Measurements from ENCODE around the gene USP15. TPM values are rescaled to one million over a fixed set of nuclear protein-coding genes. Genes with fewer than 3 reads are reported as not detected.
A peak's percentile ranks its signal among the peaks of the same experiment; 100 is the strongest.

The USP15 gene
- total RNA-seq, 1 donor from 2014 or later, result 58.0 TPM

DNA sequence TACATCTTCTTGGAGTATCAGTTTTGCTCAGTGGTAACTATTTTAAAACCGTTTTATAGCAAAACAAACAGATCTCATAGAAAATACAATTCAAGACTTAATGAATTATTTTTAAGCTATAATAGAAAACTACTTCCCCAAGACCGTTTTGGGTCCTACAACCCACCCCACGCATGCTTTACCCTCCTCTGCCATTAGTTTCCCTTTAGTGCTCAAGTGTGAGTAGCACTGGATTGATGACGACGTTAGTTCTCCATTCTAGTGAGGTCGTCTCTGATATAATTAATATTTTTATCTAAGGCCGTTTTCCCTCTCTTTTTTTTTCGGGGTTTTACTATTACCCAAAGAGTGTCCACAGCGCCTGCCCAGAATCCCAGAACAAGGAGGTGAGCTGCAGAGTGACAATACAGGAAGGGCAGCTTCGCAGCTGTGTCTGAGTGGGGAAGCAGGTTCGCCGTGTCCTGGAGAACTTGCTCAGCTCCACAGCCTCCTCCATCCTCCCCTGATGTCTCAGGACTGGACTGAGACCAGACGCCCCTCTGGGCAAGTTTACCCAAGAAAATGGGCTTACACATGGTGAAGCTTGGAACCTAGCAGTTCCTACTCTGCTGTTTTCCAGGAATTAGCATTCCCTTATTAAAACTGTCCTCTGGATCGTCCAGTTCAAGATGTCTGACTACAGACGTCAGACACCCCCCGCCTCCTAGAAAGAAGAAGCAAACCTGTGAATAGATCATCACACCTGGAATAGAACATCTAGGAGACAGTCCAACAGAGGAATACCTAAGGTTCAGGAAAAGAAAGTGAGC lies 174.5 kb downstream of the USP15 start:
- TF ChIP-seq, protein P1, sequence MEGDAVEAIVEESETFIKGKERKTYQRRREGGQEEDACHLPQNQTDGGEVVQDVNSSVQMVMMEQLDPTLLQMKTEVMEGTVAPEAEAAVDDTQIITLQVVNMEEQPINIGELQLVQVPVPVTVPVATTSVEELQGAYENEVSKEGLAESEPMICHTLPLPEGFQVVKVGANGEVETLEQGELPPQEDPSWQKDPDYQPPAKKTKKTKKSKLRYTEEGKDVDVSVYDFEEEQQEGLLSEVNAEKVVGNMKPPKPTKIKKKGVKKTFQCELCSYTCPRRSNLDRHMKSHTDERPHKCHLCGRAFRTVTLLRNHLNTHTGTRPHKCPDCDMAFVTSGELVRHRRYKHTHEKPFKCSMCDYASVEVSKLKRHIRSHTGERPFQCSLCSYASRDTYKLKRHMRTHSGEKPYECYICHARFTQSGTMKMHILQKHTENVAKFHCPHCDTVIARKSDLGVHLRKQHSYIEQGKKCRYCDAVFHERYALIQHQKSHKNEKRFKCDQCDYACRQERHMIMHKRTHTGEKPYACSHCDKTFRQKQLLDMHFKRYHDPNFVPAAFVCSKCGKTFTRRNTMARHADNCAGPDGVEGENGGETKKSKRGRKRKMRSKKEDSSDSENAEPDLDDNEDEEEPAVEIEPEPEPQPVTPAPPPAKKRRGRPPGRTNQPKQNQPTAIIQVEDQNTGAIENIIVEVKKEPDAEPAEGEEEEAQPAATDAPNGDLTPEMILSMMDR (IDR thresholded peaks at IDR 0.05; ENCODE audit: borderline replicate concordance), result no peak
- Histone ChIP-seq H3K36me3 (no peaks in the 10 kb centered on the region), H3K27ac (replicated peaks) (no peak overlapping the region), H3K27me3 (ENCODE audit: low read depth) (peaks cover 63% of the 10 kb centered on the region), H3K4me1 (peaks cover 17% of the 10 kb centered on the region), H3K9me3 (replicated peaks) (peaks cover 9% of the 10 kb centered on the region), H3K4me3 (peak overlapping the region; percentile 67)
- no peak for DNase-seq
- intact Hi-C loops (cut with micrococcal nuclease), result loop anchor here (10.0 kb wide), 1 partner anchor 360 kb away; no protein-coding TSS in a partner anchor

DNA sequence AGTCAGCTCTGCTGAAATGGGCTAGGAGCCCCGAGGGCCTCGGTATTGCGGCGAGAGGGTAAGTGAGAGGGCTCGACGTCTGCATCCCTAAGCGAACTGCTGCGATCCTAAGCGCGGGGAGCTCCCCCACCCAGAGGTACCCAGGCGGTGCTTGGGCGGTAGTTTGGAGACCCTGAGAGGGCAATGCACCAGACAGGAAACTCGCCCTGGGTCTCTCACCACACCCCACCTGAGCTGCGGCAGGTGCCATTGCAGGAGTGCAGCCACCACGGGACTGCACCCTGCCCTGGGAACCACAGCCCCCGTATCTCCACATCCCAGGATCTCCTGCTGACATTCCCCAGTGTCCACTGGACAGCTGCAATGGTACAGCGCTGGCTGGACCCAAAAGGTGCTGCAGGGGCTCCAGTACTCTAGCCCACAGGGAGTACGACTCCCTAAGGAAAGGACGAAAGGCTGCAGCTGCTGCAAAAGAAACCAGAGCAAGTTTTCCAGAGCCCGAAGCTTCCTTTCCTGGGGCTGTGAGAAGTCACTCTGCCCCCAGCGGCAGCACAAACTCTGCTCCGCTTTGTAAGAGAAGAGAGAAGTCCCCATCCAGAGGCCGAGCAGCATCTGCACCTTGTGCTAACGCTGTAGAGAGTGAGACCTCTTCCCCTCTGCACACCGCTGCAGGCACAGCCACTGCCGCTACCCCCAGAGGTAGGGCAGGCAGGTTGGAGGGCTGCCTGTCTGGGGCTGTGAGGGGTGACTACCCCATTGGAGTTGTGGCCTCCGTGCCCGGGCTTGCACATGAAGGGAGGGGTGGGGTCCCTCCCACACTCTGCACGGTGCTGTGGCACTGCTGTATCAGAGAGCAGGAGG lies 175.3 kb downstream of the USP15 start:
- Histone ChIP-seq H3K27me3 (ENCODE audit: low read depth) (peaks cover 55% of the 10 kb centered on the region), H3K36me3 (no peaks in the 10 kb centered on the region), H3K9me3 (replicated peaks) (peaks cover 3% of the 10 kb centered on the region), H3K4me3 (peak overlapping the region; percentile 67), H3K4me1 (peaks cover 17% of the 10 kb centered on the region), H3K27ac (replicated peaks) (no peak overlapping the region)
- peak; percentile 18 for DNase-seq
- intact Hi-C loops (cut with micrococcal nuclease), result loop anchor here (10.0 kb wide), 1 partner anchor 359 kb away; no protein-coding TSS in a partner anchor
- TF ChIP-seq, protein P1 (IDR thresholded peaks at IDR 0.05; ENCODE audit: borderline replicate concordance), result peak; percentile 54

DNA sequence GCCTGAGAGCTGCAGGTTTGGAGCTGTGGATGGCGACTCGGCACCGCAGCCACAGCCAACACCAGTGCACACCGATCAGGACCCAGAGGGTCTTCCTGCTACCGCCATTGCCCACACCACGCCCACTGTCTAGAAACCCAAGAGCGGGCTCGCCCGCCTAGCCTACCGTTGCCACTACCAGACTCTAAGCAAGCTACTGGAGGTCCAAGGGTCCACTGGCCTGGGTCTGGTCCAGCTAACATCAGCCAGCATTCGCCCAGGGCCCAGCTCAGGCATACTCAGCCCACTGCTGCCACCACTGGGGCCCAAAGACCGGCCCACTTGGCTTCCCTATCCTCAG lies 175.9 kb downstream of the USP15 start:
- intact Hi-C loops (cut with micrococcal nuclease), result loop anchor here (10.0 kb wide), 1 partner anchor 359 kb away; no protein-coding TSS in a partner anchor
- no peak overlapping the region for H3K27ac ChIP-seq (replicated peaks)
- peaks cover 9% of the 10 kb centered on the region for H3K9me3 ChIP-seq (replicated peaks)
- H3K4me1 ChIP-seq, result peaks cover 17% of the 10 kb centered on the region
- peak overlapping the region; percentile 67 for H3K4me3 ChIP-seq
- peaks cover 49% of the 10 kb centered on the region for H3K27me3 ChIP-seq (ENCODE audit: low read depth)
- DNase-seq, result no peak
- TF ChIP-seq, protein P1 (IDR thresholded peaks at IDR 0.05; ENCODE audit: borderline replicate concordance), result no peak
- no peaks in the 10 kb centered on the region for H3K36me3 ChIP-seq

DNA sequence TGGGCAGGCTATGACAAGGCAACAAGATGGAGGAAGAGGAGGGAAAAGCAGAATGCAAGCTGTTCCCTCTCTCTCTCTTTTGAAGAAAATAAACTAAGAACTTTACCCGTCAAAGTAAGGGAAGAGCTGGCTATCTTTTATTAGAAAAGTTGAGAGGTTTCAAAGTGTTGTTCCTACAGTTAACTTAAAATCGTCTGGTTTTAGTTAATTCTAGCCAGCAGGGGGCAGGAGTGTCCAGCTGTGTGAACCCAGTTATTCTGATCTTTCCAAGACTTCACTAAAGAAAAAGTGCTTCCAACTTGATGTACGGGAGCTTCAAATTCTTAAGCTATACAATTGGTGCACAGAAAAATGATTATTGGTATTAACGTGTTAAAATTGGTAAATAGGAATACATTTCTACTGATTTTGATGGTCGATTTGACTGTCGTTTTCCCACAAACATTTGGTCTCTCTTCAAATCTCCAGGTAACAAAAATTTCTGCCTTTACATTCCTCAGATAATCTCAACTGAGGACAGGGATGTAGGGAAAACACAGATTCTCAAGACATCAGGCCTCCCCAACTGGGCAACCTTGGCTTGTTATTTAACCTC lies 178.0 kb downstream of the USP15 start:
- Histone ChIP-seq H3K4me1 (peaks cover 17% of the 10 kb centered on the region), H3K27ac (replicated peaks) (no peak overlapping the region), H3K27me3 (ENCODE audit: low read depth) (peaks cover 28% of the 10 kb centered on the region), H3K9me3 (replicated peaks) (peaks cover 29% of the 10 kb centered on the region), H3K4me3 (no peak overlapping the region), H3K36me3 (no peaks in the 10 kb centered on the region)
- no peak for DNase-seq
- TF ChIP-seq, protein P1 (IDR thresholded peaks at IDR 0.05; ENCODE audit: borderline replicate concordance), result peak; percentile 75
- intact Hi-C loops (cut with micrococcal nuclease), result loop anchor here (10.0 kb wide), 1 partner anchor 357 kb away; no protein-coding TSS in a partner anchor

DNA sequence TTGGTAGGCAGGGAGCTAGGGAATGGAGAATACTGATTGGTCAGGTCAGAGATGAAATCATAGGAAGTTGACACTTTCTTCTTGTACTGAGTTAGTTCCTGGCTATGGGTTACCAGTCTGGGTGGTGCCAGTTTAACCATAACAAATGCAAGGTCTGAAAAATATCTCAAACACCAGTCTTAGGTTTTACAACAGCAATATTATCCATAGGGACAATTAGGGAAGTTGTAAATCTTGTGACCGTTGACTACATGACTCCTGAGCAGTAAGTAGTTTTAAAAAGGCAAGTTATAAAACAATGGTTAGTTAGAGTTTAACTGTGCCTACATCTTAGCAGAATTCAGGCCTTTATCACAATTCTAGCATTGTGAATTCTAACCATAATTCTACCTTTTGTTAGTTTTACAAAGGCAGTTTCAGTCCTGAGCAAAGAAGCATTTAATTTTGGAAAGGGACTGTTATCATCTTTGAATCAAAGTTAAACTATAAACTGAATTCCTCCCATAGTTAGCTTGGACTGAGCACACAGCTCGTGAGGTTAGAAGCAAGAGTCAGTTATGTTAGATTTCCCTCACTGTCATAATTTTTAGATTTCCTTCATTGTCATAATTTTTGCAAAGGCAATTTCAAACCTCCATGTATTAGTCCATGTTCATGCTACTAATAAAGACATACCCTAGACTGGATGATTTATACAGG lies 186.7 kb downstream of the USP15 start:
- DNase-seq, result no peak
- TF ChIP-seq, protein P1 (IDR thresholded peaks at IDR 0.05; ENCODE audit: borderline replicate concordance), result no peak
- no peak overlapping the region for H3K4me3 ChIP-seq
- H3K36me3 ChIP-seq, result no peaks in the 10 kb centered on the region
- no peaks in the 10 kb centered on the region for H3K4me1 ChIP-seq
- no peak overlapping the region for H3K27ac ChIP-seq (replicated peaks)
- intact Hi-C loops (cut with micrococcal nuclease), result no loop called here
- H3K27me3 ChIP-seq (ENCODE audit: low read depth), result peaks cover 6% of the 10 kb centered on the region
- peaks cover 42% of the 10 kb centered on the region for H3K9me3 ChIP-seq (replicated peaks)

All from left ventricle myocardium inferior (tissue), 1 donor.